NT2/D1 (cell line): ENCODE data around the gene ATXN1.

Experiments
- SUZ12 ChIP-seq: IDR thresholded peaks from 2 replicates; pipeline ENCODE4 v1.6.1; 2011; ENCODE audit not compliant: insufficient read length, insufficient read depth; ENCODE audit errors: extremely low read depth
- YY1 ChIP-seq: IDR thresholded peaks from 2 replicates; pipeline ENCODE4 v1.6.1; 2011; ENCODE audit not compliant: insufficient read length, insufficient read depth
- ZNF274 ChIP-seq: IDR thresholded peaks from 2 replicates; pipeline ENCODE4 v1.6.1; 2011; ENCODE audit warnings: mild to moderate bottlenecking, low read depth, low read length

DNA sequence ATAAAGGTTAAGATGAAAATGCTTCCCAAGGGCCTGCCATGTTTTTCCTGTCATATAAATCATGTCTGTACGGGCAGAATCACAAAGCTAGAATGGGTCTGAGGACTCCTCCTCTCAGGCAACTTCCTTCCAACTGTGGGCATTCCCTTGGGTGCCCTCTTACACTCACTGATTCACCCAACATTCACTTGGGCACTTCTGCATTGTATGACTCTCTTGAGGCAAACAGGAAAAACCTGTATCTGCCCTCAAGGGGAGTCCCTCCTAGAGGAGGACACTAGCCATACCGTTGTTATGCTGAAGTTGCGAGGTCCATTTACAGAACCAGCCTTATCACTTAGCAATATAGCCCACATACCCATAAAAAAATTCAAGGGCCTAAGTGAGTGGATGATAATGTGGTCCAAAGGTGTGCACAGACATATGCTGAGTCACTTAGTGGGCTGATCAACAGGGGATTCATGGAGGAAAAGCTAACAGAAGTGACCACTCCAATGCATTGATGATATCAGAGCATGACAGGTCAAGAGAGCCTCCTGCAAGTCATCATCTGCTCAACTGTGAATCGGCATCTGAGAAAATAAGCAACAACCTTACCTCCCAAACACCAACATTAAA is 131.1 kb downstream of the ATXN1 start:
- TF ChIP-seq ZNF274 (no peak), YY1 (no peak), SUZ12 (no peak)
